Naive thymus-derived CD4-positive, alpha-beta T cell (primary cell): ENCODE results near the gene KDM4B. TPM values are rescaled to one million over a fixed set of nuclear protein-coding genes. Genes with fewer than 3 reads are reported as not detected.

Experiments used
- ATAC-seq: fragments of 150-1000 bp; cut with Tn5 transposase; 2 replicates; pipeline ENCODE4 v1.10.0; 2021; ENCODE audit warnings: mild to moderate bottlenecking, moderate library complexity
- CTCF ChIA-PET: fragments of 350-600 bp; sonication (Branson Sonifier 250); formaldehyde crosslinking; loops from one replicate; lab custom pipeline; 2021; ENCODE audit warnings: antibody characterized with exemption; lab: Charles Lee
- POLR2A ChIA-PET: fragments of 350-600 bp; sonication (Branson Sonifier 250); formaldehyde crosslinking; loops from one replicate; lab custom pipeline; 2021; ENCODE audit warnings: antibody characterized with exemption, inconsistent platforms; lab: Charles Lee
- DNase-seq, 9 donors: peaks; one replicate each; pipeline versions ENCODE4 v3.0.0 to v3.0.0-alpha.2; 2020 to 2022; ENCODE audit warnings: mixed read lengths in 1 of 9
- H3K27ac ChIP-seq: one replicate; pipeline ENCODE4 v1.7.0; 2013; ENCODE audit warnings: mild to moderate bottlenecking, low read depth, low read length, moderate library complexity
- H3K27me3 ChIP-seq, 2 donors: one replicate each; pipeline ENCODE4 v1.7.0; 2013; ENCODE audit warnings: low read length in 2 of 2, mild to moderate bottlenecking in 2 of 2, moderate library complexity in 2 of 2; ENCODE audit not compliant: control insufficient read depth in 2 of 2, insufficient read depth in 2 of 2
- H3K36me3 ChIP-seq, 3 experiments: 1 replicate in 2 of 3; 2 replicates in 1 of 3; pipeline ENCODE4 v1.7.0; 2013; ENCODE audit warnings: low read length in 3 of 3, mild to moderate bottlenecking in 3 of 3, moderate library complexity in 1 of 3; ENCODE audit not compliant: insufficient read depth in 3 of 3, control insufficient read depth in 2 of 3
- H3K4me1 ChIP-seq, 2 donors: one replicate each; pipeline ENCODE4 v1.7.0; 2013; ENCODE audit warnings: low read length in 2 of 2, mild to moderate bottlenecking in 2 of 2, moderate library complexity in 1 of 2; ENCODE audit not compliant: control insufficient read depth in 2 of 2, insufficient read depth in 2 of 2
- H3K4me3 ChIP-seq: 2 replicates; pipeline ENCODE4 v1.7.0; 2013; ENCODE audit warnings: mild to moderate bottlenecking, low read length
- H3K9me3 ChIP-seq, 3 experiments: 1 replicate in 2 of 3; 2 replicates in 1 of 3; pipeline ENCODE4 v1.7.0; 2013; ENCODE audit warnings: low read length in 3 of 3; ENCODE audit not compliant: control insufficient read depth in 2 of 3
- H3K27ac Mint-ChIP-seq, 9 donors: one replicate each; pipeline ENCODE4 v1.8.0; 2020 to 2022; ENCODE audit warnings: mixed read lengths in 9 of 9, mild to moderate bottlenecking in 8 of 9, moderate library complexity in 5 of 9, inconsistent platforms in 2 of 9
- H3K27me3 Mint-ChIP-seq, 5 donors: one replicate each; pipeline ENCODE4 v1.8.0; 2021 to 2022; ENCODE audit warnings: mixed read lengths in 5 of 5, mild to moderate bottlenecking in 1 of 5
- H3K36me3 Mint-ChIP-seq, 5 donors: one replicate each; pipeline ENCODE4 v1.8.0; 2020 to 2022; ENCODE audit warnings: mixed read lengths in 5 of 5, mild to moderate bottlenecking in 3 of 5, inconsistent platforms in 1 of 5
- H3K4me1 Mint-ChIP-seq, 7 donors: one replicate each; pipeline ENCODE4 v1.8.0; 2020 to 2022; ENCODE audit warnings: mixed read lengths in 7 of 7, mild to moderate bottlenecking in 3 of 7, inconsistent platforms in 1 of 7
- H3K4me3 Mint-ChIP-seq, 10 donors: one replicate each; pipeline ENCODE4 v1.8.0; 2020 to 2022; ENCODE audit warnings: mild to moderate bottlenecking in 10 of 10, mixed read lengths in 10 of 10, moderate library complexity in 6 of 10, inconsistent platforms in 2 of 10
- H3K9me3 Mint-ChIP-seq, 11 donors: one replicate each; pipeline ENCODE4 v1.8.0; 2020 to 2022; ENCODE audit warnings: mixed read lengths in 11 of 11, mild to moderate bottlenecking in 4 of 11, inconsistent platforms in 1 of 11, moderate library complexity in 1 of 11
- intact Hi-C, 2 donors: fragments of 100-400 bp; cut with micrococcal nuclease; formaldehyde crosslinking; loops; one replicate each; pipeline ENCODE4 v1.15.1; 2023
- polyA plus RNA-seq, 2 donors: library from polyadenylated mRNA; unstranded; fragments of 300-500 nt; fragmentation: Illumina TruSeq; gene quantifications; one replicate each; pipeline ENCODE4 v1.2.3, GENCODE V29; 2021
- total RNA-seq, 6 experiments: library from RNA in 5 of 6; stranded (reverse) in 5 of 6; gene quantifications; 1 replicate in 5 of 6; 2 replicates in 1 of 6; pipeline ENCODE4 v1.2.3 and lab custom pipeline; 2021 to 2026

The KDM4B gene
- total and polyA plus RNA-seq, 7 experiments from 2014 or later = 8.1 to 78.0 (median 46.7) TPM

GRCh38 chr19:5036698-5037563 lies 68.0 kb downstream of the KDM4B start:
- H3K27ac Mint-ChIP-seq = no peak overlapping the region

GRCh38 chr19:5037936-5038335 lies 69.0 kb downstream of the KDM4B start:
- Histone ChIP-seq H3K4me3 (no peak overlapping the region), H3K9me3 (no peaks in the 10 kb centered on the region), H3K4me1 (no peaks in the 10 kb centered on the region), H3K36me3 (peaks cover 0 to 71% (median 13%) of the 10 kb centered on the region in 3 experiments), H3K27me3 (no peaks in the 10 kb centered on the region), H3K27ac (no peak overlapping the region)
- H3K9me3 Mint-ChIP-seq = no peaks in the 10 kb centered on the region
- POLR2A ChIA-PET = no interaction called here
- intact Hi-C loops = loop anchor here in 1 of 2 donors (2.0 kb wide), 1 partner anchor 541 kb away; no protein-coding TSS in a partner anchor
- peaks cover 0 to 10% (median 0%) of the 10 kb centered on the region in 7 donors for H3K4me1 Mint-ChIP-seq
- no peak for DNase-seq
- CTCF ChIA-PET = interaction anchor here (0.8 kb wide), 1 partner anchor 123 kb away, joined by 3 read pairs; no protein-coding TSS in a partner anchor
- no peak overlapping the region for H3K27ac Mint-ChIP-seq
- H3K36me3 Mint-ChIP-seq = peaks cover 0 to 22% (median 4%) of the 10 kb centered on the region in 5 donors
- H3K4me3 Mint-ChIP-seq = no peak overlapping the region
- ATAC-seq = no peak
- no peaks in the 10 kb centered on the region for H3K27me3 Mint-ChIP-seq

More at GRCh38 chr19:5036698-5037563, 68.0 kb downstream of the KDM4B start:
- H3K9me3 Mint-ChIP-seq = no peaks in the 10 kb centered on the region
- ATAC-seq (no peak), DNase-seq (no peak)
- Histone ChIP-seq H3K9me3 (no peaks in the 10 kb centered on the region), H3K27ac (no peak overlapping the region), H3K27me3 (no peaks in the 10 kb centered on the region), H3K4me1 (no peaks in the 10 kb centered on the region), H3K36me3 (peaks cover 0 to 69% (median 13%) of the 10 kb centered on the region in 3 experiments), H3K4me3 (no peak overlapping the region)
- POLR2A ChIA-PET = no interaction called here
- H3K4me1 Mint-ChIP-seq = peaks cover 0 to 10% (median 0%) of the 10 kb centered on the region in 7 donors
- peaks cover 0 to 12% (median 4%) of the 10 kb centered on the region in 5 donors for H3K36me3 Mint-ChIP-seq
- no peak overlapping the region for H3K4me3 Mint-ChIP-seq
- no peaks in the 10 kb centered on the region for H3K27me3 Mint-ChIP-seq
- intact Hi-C loops = no loop called here
- CTCF ChIA-PET = interaction anchor here (0.6 to 0.8 kb wide), 2 partner anchors 122 to 223 kb away, joined by 3 read pairs; no protein-coding TSS in a partner anchor

- Histone ChIP-seq H3K9me3 (no peaks in the 10 kb centered on the region), H3K27ac (no peak overlapping the region), H3K4me3 (no peak overlapping the region), H3K27me3 (no peaks in the 10 kb centered on the region), H3K4me1 (no peaks in the 10 kb centered on the region), H3K36me3 (peaks cover 0 to 63% (median 13%) of the 10 kb centered on the region in 3 experiments)
- peak overlapping the region in 2 of 9 donors; percentile 13 to 26 for H3K27ac Mint-ChIP-seq
- no peak overlapping the region for H3K4me3 Mint-ChIP-seq
- H3K9me3 Mint-ChIP-seq = peaks cover 0 to 2% (median 0%) of the 10 kb centered on the region in 11 donors
- intact Hi-C loops = loop anchor here in 1 of 2 donors (2.0 kb wide), 1 partner anchor 540 kb away; no protein-coding TSS in a partner anchor
- DNase-seq (no peak), ATAC-seq (peak; percentile 50)
- H3K36me3 Mint-ChIP-seq = peaks cover 0 to 29% (median 3%) of the 10 kb centered on the region in 5 donors
- POLR2A ChIA-PET = interaction anchor here (0.6 kb wide), 1 partner anchor 33 kb away, joined by 3 read pairs; no protein-coding TSS in a partner anchor
- peaks cover 0 to 10% (median 0%) of the 10 kb centered on the region in 7 donors for H3K4me1 Mint-ChIP-seq
- CTCF ChIA-PET = no interaction called here
- H3K27me3 Mint-ChIP-seq = no peaks in the 10 kb centered on the region
Observed at GRCh38 chr19:5038631-5039271, 69.8 kb downstream of the KDM4B start.

- Histone ChIP-seq H3K27me3 (no peaks in the 10 kb centered on the region), H3K9me3 (no peaks in the 10 kb centered on the region), H3K27ac (no peak overlapping the region), H3K4me3 (no peak overlapping the region), H3K36me3 (peaks cover 0 to 52% (median 5%) of the 10 kb centered on the region in 3 experiments), H3K4me1 (no peaks in the 10 kb centered on the region)
- Mint-ChIP-seq H3K4me3 (no peak overlapping the region), H3K27me3 (no peaks in the 10 kb centered on the region), H3K4me1 (peaks cover 0 to 10% (median 3%) of the 10 kb centered on the region in 7 donors), H3K27ac (no peak overlapping the region), H3K36me3 (peaks cover 0 to 20% (median 0%) of the 10 kb centered on the region in 5 donors), H3K9me3 (peaks cover 0 to 2% (median 0%) of the 10 kb centered on the region in 11 donors)
- intact Hi-C loops = loop anchor here in 1 of 2 donors (2.0 kb wide), 1 partner anchor 539 kb away; no protein-coding TSS in a partner anchor
- CTCF ChIA-PET = no interaction called here
- POLR2A ChIA-PET = interaction anchor here (0.6 kb wide), 1 partner anchor 32 kb away, joined by 3 read pairs; no protein-coding TSS in a partner anchor
- DNase-seq (no peak), ATAC-seq (no peak)
Observed at GRCh38 chr19:5039642-5040543, 71.0 kb downstream of the KDM4B start.

- ATAC-seq (no peak), DNase-seq (no peak)
- ChIA-PET CTCF (interaction anchor here (0.5 to 0.8 kb wide), 2 partner anchors 231 to 444 kb away, joined by 3 read pairs; no protein-coding TSS in a partner anchor), POLR2A (no interaction called here)
- Mint-ChIP-seq H3K27me3 (no peaks in the 10 kb centered on the region), H3K9me3 (peaks cover 0 to 2% (median 0%) of the 10 kb centered on the region in 11 donors), H3K4me1 (peaks cover 0 to 14% (median 3%) of the 10 kb centered on the region in 7 donors), H3K36me3 (peaks cover 0 to 20% (median 0%) of the 10 kb centered on the region in 5 donors), H3K4me3 (no peak overlapping the region), H3K27ac (no peak overlapping the region)
- no peaks in the 10 kb centered on the region for H3K27me3 ChIP-seq
- H3K4me1 ChIP-seq = no peaks in the 10 kb centered on the region
- H3K9me3 ChIP-seq = no peaks in the 10 kb centered on the region
- intact Hi-C loops = no loop called here
- H3K27ac ChIP-seq = no peak overlapping the region
- no peak overlapping the region for H3K4me3 ChIP-seq
- peaks cover 0 to 46% (median 4%) of the 10 kb centered on the region in 3 experiments for H3K36me3 ChIP-seq
Observed at GRCh38 chr19:5040544-5041167, 71.7 kb downstream of the KDM4B start.
